ENCODE measurements around the gene SUN2.
"Not testable (repeated sequence)": the region's sequence is repeated elsewhere in the genome, so short reads cannot be mapped to it uniquely, and the experiment has no call there.

The SUN2 gene, protein sequence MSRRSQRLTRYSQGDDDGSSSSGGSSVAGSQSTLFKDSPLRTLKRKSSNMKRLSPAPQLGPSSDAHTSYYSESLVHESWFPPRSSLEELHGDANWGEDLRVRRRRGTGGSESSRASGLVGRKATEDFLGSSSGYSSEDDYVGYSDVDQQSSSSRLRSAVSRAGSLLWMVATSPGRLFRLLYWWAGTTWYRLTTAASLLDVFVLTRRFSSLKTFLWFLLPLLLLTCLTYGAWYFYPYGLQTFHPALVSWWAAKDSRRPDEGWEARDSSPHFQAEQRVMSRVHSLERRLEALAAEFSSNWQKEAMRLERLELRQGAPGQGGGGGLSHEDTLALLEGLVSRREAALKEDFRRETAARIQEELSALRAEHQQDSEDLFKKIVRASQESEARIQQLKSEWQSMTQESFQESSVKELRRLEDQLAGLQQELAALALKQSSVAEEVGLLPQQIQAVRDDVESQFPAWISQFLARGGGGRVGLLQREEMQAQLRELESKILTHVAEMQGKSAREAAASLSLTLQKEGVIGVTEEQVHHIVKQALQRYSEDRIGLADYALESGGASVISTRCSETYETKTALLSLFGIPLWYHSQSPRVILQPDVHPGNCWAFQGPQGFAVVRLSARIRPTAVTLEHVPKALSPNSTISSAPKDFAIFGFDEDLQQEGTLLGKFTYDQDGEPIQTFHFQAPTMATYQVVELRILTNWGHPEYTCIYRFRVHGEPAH

DNA sequence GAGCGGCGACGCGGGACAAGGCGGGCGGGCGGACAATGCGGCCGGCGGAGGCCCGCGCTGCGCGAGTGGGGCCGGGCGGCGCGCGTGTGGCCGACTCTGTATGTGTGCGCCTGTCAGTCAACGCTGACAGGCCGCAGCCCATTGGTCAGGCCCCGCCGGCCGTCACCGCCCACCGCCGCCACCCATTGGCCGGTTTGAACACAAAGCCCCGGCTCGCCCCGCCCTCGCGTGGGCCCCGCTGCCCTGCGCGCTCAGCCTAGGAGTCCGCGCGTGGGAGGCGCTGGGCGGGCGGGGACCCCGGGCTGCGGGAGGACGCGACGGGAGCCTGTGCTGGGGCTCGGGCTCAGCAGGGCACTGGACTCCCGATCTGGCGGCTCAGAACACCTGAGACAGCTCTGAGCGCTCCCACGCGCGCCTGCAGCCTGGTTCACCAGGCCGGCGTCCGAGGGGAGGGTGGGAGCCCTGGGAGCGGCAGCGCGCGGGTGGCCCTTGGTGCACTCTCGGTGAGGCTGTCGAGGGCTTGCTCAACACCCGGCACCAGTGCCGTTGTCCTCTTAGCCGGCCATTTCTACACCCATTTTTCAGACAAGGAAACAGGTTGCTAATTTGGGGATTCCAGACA, at the start of gene SUN2:
Gene SUN2, minus strand, starts transcription at position 88 of the 622 bp plus-strand sequence. CDS start 3,370 bp downstream, outside the sequence.
- peak; percentile 98 for DNase-seq (ENCODE audit: low spot score)

DNA sequence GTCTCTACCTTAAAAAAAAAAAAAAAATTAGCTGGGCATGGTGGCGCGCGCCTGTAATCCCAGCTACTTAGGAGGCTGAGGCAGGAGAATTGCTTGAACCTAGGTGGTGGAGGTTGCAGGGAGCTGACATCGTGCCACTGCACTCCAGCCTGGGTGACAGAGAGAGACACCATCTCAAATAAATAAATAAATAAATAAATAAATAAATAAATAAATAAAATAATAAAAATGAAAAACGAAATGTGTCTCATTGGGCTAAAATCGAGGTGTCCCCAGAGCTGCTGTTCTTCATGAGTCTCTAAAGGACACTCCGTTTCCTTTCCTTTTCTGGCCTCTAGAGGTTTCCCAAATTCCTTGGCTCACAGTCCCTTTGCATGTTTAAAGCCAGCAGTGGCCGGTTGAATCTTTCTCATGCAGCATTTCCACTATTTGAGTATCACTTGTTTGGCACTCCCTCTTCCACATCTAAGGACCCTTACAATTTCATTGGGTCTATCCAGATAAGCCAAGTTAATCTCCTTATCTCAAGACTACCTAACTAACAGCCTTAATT, 49.3 kb upstream of the SUN2 start:
- not testable (repeated sequence) for DNase-seq (ENCODE audit: low spot score)

- DNase-seq (ENCODE audit: low spot score) = no peak
Observed at GRCh38 chr22:38802671-38803121, 46.9 kb upstream of the SUN2 start.

GRCh38 chr22:38799265-38800002, 43.6 kb upstream of the SUN2 start:
- no peak for DNase-seq (ENCODE audit: low spot score)

- no peak for DNase-seq (ENCODE audit: low spot score)
Observed at GRCh38 chr22:38798496-38798895, 42.7 kb upstream of the SUN2 start.

DNA sequence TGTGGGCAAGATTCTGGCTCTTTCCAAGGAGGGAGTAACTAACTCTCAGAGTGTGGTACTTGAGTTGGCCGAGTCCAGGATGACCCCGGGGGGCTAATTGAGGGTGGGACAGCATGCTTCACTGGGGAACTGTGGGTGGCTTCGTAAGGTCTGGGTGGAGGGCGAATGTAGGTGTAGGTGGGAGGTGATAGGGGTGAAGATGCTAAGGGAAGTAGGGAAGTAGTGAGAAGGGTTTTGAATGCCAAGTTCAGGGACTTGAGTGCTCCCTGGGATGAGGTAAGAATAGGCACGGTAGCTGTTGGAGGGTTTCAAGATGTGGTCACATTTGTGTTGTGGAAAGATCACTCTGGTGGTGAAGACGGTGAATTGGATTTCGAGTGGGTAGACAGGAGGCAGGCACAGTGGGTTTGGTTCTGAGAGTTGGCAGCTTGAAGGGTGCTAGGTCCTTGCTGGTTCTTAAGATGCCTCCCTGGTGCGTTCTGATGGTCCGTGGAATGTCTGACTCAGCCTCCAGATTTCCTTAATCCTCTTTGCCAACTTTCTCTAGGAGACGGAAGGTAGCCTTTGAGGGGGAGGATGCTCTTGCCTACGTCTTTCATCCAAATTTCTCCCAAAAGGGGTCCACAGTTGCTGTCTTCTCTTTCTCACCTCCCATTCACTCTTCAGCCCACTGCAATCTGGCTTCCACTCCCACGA, 40.6 kb upstream of the SUN2 start:
- DNase-seq (ENCODE audit: low spot score) = no peak

- no peak for DNase-seq (ENCODE audit: low spot score)
Observed at GRCh38 chr22:38795569-38795968, 39.8 kb upstream of the SUN2 start.

- peak; percentile 98 for DNase-seq (ENCODE audit: low spot score)
Observed at GRCh38 chr22:38793721-38794466, 38.1 kb upstream of the SUN2 start, which contains the start of gene DNAL4. Gene DNAL4 (minus strand): TSS chr22:38794143. CDS start chr22:38782731, 11,412 bp downstream.

DNA sequence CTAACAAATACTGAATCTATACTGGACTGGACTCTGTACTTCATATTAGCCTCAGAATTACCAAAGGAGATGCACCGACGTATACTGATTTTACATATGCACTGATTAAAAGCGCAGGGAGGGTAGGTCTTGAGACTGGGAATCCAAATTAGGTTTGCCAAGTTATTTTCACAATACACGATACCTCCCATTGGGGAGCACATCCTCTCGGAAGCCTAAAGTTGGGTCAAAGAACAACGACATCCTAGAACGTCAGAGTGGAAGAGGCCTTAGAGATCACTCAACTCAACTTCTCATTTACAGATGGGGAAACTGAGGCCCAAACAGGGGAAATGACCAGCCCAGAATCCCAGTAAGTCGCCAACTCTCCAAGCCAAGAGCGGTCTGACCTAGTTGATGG, 37.5 kb upstream of the SUN2 start:
- no peak for DNase-seq (ENCODE audit: low spot score)

DNA sequence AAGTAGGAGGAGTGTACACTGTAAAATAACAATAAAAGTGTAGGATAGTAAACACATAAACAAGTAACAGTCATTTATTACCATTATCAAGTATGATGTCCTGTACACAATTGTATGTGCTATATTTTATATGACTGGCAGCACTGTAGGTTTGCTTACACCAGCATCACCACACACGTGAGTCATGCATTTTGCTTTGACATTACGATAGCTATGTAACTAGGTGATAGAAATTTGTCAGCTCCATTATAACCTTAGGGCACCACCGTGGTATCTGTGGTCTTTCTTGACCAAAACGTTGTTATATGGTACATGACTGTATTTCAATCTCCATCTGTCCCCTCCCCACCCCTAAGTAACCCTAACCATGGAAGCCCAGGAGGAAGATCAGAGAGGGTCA, 37.0 kb upstream of the SUN2 start:
- DNase-seq (ENCODE audit: low spot score) = no peak

DNA sequence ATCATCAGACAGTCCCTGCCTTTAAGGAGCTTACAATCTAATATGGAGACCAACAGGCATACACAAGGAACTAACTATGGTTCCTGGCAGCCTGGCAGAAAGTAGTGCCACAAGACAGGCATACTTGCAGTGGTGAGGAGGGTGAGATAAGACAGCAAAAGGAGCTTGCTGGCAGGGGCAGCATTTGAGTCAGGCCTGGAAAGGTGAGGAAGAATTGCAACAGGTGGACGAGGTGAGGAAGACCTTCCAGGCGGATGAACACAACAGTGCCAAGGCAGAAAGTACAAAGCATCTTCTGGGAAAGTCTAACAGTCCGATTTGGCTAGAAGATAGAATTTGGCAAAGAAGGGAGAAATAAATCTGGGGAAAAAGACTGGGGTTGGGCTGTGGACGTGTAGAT, 33.8 kb upstream of the SUN2 start:
- DNase-seq (ENCODE audit: low spot score) = no peak

DNA sequence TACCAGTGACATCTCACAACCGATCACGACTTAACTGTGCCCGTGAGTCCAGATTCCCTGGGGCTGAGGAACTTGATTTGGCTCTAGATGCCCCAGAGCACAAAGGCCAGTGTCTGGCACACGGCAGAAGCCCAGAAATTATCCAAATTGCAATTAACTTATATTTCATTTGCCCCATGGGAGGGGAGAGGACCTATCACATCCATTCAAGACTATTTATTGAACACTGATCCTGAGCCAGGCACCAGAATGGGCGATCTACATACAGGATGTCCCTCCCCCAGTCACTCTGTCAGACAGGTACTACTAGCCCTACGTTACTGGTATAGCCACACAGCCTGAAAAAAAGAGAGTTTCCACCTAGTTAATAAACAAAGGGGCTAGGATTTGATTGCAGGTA, 33.0 kb upstream of the SUN2 start:
- DNase-seq (ENCODE audit: low spot score) = no peak

DNA sequence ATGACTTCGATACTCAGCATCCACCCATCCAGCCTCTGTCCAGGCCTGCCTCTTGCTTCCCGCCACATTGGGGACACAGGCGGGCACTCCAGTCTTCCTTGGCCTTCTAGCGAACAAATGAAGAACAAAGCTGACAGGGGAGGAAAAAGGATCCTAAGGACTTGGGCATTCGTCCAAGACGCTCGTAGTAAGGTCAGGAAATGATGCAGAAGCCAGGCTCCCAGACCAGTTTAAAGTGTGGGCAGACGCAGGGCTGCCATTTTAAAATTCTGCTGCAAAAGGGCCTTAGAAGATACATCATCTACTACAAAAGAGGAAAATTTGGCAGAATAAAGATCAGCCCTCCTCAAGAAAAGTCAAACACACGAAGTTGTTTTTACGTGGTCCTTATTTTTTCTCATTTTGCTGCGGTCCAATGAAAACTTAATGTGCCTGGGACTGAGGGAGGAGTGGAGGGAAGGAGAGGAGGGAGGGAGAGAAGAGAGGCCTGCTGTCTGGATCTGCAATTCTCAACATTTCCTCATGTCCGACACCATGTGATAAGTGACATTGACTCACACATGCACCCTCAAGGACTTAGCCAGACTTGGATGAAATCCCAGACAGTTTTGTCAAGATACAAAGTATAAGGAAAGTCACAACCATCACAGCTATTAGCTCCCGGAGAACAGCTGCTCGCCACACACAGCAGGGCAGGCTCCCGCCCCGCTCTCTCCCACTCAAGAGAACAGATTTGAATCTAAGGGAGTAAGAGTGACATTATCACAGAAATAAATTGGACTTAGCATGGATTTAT, 32.4 kb upstream of the SUN2 start:
- DNase-seq (ENCODE audit: low spot score) = peak; percentile 59

DNA sequence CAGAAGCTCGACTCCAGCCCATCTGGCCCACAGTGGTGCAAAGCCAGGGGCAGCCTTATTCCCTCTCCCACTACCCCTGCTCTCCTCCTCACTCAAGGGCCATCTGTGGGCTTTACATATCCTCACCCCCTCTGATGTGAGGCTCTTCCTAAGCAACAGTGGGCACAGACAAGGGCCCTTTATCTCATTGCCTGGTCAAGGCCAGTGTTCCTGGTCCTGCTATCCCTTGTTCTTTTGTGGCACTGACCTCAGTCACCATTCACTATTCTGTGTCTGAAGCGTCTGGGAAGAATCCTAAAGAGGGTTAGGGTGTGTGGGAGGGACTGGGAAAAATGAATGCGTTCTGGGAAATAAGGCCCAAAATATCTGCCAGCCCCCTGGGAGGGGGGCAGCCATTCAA, 30.8 kb upstream of the SUN2 start:
- DNase-seq (ENCODE audit: low spot score) = no peak

GRCh38 chr22:38784856-38785255, 29.1 kb upstream of the SUN2 start:
- no peak for DNase-seq (ENCODE audit: low spot score)

DNA sequence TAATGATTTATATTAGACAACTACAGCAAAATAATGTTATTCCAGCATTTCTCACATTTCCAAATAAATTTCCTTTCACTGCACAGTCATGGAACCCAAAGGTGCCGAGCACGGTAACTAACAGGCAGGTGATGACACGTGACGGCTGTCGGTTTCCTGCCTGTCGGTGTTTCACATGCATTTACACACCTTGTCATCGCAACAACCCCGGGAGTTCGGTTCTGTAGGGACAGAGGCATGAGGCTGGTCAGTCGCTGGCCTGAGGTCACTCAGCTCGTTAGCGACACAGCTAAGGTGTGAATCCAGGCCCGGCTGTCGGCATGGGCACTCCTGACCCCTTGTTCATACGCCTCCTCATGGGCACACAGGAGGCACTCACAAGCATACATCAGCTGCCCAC, 28.2 kb upstream of the SUN2 start:
- no peak for DNase-seq (ENCODE audit: low spot score)

DNA sequence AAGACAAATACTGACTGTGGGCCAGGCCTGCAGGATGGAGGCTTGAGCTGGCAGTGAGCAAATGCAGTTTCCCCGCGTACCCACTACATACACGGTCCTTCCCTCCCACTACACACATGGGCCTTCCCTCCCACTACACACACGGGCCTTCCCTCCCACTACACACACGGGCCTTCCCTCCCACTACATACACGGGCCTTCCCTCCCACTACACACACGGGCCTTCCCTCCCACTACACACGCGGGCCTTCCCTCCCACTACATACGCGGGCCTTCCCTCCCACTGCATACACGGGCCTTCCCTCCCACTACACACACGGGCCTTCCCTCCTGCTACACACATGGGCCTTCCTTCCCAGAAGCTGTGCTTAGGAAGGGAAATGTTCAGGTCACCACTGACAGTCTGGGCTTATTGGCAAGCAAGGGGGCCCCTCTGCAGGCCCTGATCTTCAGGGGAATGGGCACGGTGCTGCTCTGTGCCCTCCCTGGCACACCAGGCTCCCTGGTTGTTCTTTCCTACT, 27.4 kb upstream of the SUN2 start:
- DNase-seq (ENCODE audit: low spot score) = peak; percentile 85

DNA sequence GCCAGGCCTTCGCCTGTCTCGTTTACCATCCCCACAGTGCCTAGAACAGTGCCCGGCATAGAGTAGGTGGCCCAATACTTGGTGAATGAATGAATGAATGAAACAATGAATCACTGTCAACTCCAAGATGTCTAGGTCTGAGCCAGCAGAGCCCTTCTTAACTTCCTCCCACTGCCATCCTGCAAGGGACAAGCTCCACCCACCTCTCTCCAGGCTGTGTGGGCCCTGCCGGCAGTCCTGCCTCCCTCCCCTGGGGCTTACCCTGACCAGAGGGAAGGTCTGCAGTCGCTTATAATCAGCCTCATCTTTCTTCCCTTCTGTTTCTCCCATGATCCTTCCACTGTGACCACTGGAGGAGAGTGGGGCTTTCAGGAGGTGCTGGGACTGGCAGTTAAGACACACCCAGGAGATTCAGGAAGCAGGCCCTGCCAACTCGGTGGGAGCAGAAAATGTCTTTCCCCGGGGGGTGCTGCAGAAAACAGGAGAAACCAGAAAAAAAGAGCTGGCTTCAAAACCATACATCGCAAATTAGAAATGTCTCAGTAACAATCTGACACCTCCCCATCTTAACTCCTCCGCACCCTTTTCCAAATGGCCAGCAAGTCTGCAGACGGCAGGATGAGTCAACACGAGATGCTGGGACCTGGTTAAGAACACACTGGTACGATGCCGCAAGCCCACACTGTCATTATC, 26.8 kb upstream of the SUN2 start:
- no peak for DNase-seq (ENCODE audit: low spot score)

GRCh38 chr22:38781033-38781432, 25.2 kb upstream of the SUN2 start:
- no peak for DNase-seq (ENCODE audit: low spot score)
